MM.1S (cell line): ENCODE measurements around the gene AFF4.

Source experiments
- EZH2 ChIP-seq: fragments of 300-600 bp; sonication (generic); optimal IDR thresholded peaks from 2 replicates; pipeline ENCODE3; 2017; ENCODE audit warnings: low read depth, mild to moderate bottlenecking, antibody characterized with exemption, low read length, mixed read lengths
- EZH2phosphoT487 ChIP-seq: fragments of 300-600 bp; sonication (generic); IDR thresholded peaks from 2 replicates; pipeline ENCODE4 v1.6.1; 2018; ENCODE audit warnings: antibody characterized with exemption, low read length
- TF ChIP-seq, protein P1 (sequence below): fragments of 300-600 bp; sonication (generic); IDR thresholded peaks from 2 replicates; pipeline ENCODE4 v1.5.1; 2016; ENCODE audit warnings: antibody characterized with exemption, low read length, mixed read lengths

DNA sequence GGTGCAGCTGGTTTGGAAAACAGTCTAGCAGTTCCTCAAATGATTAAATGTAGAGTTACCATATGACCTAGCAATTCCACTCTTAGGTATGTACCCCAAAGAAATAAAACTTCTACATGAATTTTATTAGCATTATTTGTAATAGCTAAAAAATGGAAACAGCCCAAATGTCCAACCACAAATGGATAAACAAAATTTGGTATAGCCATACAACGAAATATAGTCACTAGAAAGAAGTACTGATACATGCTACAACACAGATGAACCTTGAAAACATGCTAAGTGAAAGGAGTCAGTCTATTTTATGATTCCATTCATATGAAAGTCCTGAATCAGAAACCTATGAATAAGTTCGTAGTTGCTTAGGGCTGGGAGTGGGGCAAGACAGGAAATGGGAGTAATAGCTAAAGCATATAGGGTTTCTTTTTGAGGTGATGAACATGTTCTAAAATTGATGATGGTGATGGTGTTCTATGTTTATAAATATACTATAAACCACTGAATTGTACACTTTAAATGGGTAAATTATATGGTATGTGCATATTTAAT, 103.5 kb downstream of the AFF4 start:
- TF ChIP-seq EZH2, result no peak
- TF ChIP-seq, protein P1, sequence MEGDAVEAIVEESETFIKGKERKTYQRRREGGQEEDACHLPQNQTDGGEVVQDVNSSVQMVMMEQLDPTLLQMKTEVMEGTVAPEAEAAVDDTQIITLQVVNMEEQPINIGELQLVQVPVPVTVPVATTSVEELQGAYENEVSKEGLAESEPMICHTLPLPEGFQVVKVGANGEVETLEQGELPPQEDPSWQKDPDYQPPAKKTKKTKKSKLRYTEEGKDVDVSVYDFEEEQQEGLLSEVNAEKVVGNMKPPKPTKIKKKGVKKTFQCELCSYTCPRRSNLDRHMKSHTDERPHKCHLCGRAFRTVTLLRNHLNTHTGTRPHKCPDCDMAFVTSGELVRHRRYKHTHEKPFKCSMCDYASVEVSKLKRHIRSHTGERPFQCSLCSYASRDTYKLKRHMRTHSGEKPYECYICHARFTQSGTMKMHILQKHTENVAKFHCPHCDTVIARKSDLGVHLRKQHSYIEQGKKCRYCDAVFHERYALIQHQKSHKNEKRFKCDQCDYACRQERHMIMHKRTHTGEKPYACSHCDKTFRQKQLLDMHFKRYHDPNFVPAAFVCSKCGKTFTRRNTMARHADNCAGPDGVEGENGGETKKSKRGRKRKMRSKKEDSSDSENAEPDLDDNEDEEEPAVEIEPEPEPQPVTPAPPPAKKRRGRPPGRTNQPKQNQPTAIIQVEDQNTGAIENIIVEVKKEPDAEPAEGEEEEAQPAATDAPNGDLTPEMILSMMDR, result no peak
- TF ChIP-seq EZH2phosphoT487, result no peak
